K562 (cell line): ENCODE results near the gene RBM19. TPM values are rescaled to one million over a fixed set of nuclear protein-coding genes. Genes with fewer than 3 reads are reported as not detected.

Experiments
- ATAC-seq: fragments of 200-7000 bp; cut with Tn5 transposase; 3 replicates; pipeline ENCODE4 v1.9.1; 2020; ENCODE audit warnings: moderate library complexity
- BruUV-seq: library from RNA; stranded (reverse); fragments of 400-500 nt; replicated peaks from 2 replicates; lab custom pipeline; 2021; lab: Mats Ljungman, UMichigan
- CTCF ChIA-PET: fragments of 300-600 bp; formaldehyde crosslinking; extraction: SDS; loops from one replicate; lab custom pipeline; 2021; ENCODE audit warnings: low intra/inter-chr PET ratio; lab: Yijun Ruan, JAX
- POLR2A ChIA-PET: fragments of 300-600, 350-650 bp; sonication (Branson Sonifier 250); formaldehyde crosslinking; extraction: SDS; loops from one replicate; lab custom pipeline; 2021; ENCODE audit warnings: antibody characterized with exemption, inconsistent platforms; lab: Yijun Ruan, JAX
- DNase-seq, 4 experiments: peaks; one replicate each; pipeline versions ENCODE4 v3.0.0 to v3.0.0-alpha.2; 2011 to 2018; ENCODE audit warnings: low spot score in 3 of 4, mixed read lengths in 3 of 4; ENCODE audit errors: extremely low read depth in 1 of 4
- FAIRE-seq: peaks from 2 replicates; lab custom pipeline; 2011; peaks lifted over from hg19 to GRCh38; lab: Jason Lieb, UNC
- H2AFZ ChIP-seq: 2 replicates; pipeline ENCODE4 v1.6.0; 2011; ENCODE audit warnings: low read depth, low read length, control low read depth, inconsistent platforms
- H3K27ac ChIP-seq: fragments of 200-600 bp; 3 replicates; pipeline ENCODE4 v1.8.0; 2011; ENCODE audit warnings: low read depth, mild to moderate bottlenecking, control low read depth, inconsistent platforms, low read length, moderate library complexity, mixed read lengths; ENCODE audit errors: extremely low read depth
- H3K27me3 ChIP-seq, 2 experiments: fragments of 300-600 bp in 1 of 2; 2 replicates in 1 of 2; 3 replicates in 1 of 2; pipeline versions ENCODE4 v1.6.0 to v1.8.0; 2011; ENCODE audit warnings: inconsistent platforms in 2 of 2, low read length in 2 of 2, mild to moderate bottlenecking in 1 of 2, mixed read lengths in 1 of 2, moderate library complexity in 1 of 2; ENCODE audit not compliant: control insufficient read depth in 2 of 2, insufficient read depth in 2 of 2
- H3K36me3 ChIP-seq: fragments of 300-600 bp; 3 replicates; pipeline ENCODE4 v1.8.0; 2011; ENCODE audit warnings: mild to moderate bottlenecking, low read length, inconsistent platforms; ENCODE audit not compliant: control insufficient read depth, insufficient read depth
- H3K4me1 ChIP-seq, 2 experiments: fragments of 200-600 bp in 1 of 2; replicated peaks in 1 of 2; 2 replicates in 1 of 2; 3 replicates in 1 of 2; pipeline versions ENCODE4 v1.5.1 to v1.8.0; 2011; ENCODE audit warnings: inconsistent platforms in 2 of 2, low read length in 2 of 2, mild to moderate bottlenecking in 1 of 2, mixed read lengths in 1 of 2, moderate library complexity in 1 of 2; ENCODE audit not compliant: control insufficient read depth in 2 of 2, insufficient read depth in 2 of 2
- H3K4me2 ChIP-seq: 2 replicates; pipeline ENCODE4 v1.6.1; 2011; ENCODE audit warnings: low read length, control low read depth, inconsistent platforms, mixed read lengths; ENCODE audit not compliant: insufficient read depth
- H3K4me3 ChIP-seq: fragments of 200-600 bp; sonication (generic), shearing (Covaris generic); 2 replicates; pipeline ENCODE4 v1.5.1; 2016; ENCODE audit warnings: control low read depth, inconsistent platforms
- H3K79me2 ChIP-seq: fragments of 200-600 bp; 3 replicates; pipeline ENCODE4 v1.8.0; 2011; ENCODE audit warnings: low read length, inconsistent platforms; ENCODE audit not compliant: control insufficient read depth, insufficient read depth
- H3K9ac ChIP-seq, 2 experiments: 2 replicates each; pipeline versions ENCODE4 v1.6.0 to v1.6.1; 2011; ENCODE audit warnings: low read depth in 2 of 2, low read length in 2 of 2, control low read depth in 1 of 2, inconsistent platforms in 1 of 2, mild to moderate bottlenecking in 1 of 2, mixed read lengths in 1 of 2; ENCODE audit not compliant: insufficient read depth in 1 of 2
- H3K9me1 ChIP-seq: one replicate; pipeline ENCODE4 v1.6.0; 2011; ENCODE audit warnings: inconsistent platforms, mild to moderate bottlenecking, low read length, moderate library complexity; ENCODE audit not compliant: control insufficient read depth, insufficient read depth
- H3K9me3 ChIP-seq: replicated peaks from 2 replicates; pipeline ENCODE4 v1.5.1; 2011; ENCODE audit warnings: low read depth, low read length, inconsistent platforms; ENCODE audit not compliant: control insufficient read depth, insufficient read depth
- H4K20me1 ChIP-seq: replicated peaks from 2 replicates; pipeline ENCODE4 v1.6.1; 2011; ENCODE audit warnings: low read length, inconsistent platforms, mixed read lengths; ENCODE audit not compliant: control insufficient read depth, insufficient read depth
- ATF6 ChIP-seq: sonication (generic); formaldehyde crosslinking; IDR thresholded peaks from 2 replicates; pipeline ENCODE4 v1.4.0; 2020; ENCODE audit warnings: mild to moderate bottlenecking, missing genetic modification reagents
- BCOR ChIP-seq: fragments of 450-650 bp; IDR thresholded peaks from 2 replicates; pipeline ENCODE4 v1.6.1; 2016
- CBX1 ChIP-seq: sonication (generic); IDR thresholded peaks from 2 replicates; pipeline ENCODE4 v1.6.1; 2016; ENCODE audit warnings: antibody characterized with exemption, low read depth, mild to moderate bottlenecking
- HCFC1 ChIP-seq: IDR thresholded peaks from 2 replicates; pipeline ENCODE4 v1.6.1; 2012; ENCODE audit warnings: low read depth, low read length, improper control_type of control experiment
- POLR2B ChIP-seq: fragments of 450-650 bp; IDR thresholded peaks from 2 replicates; pipeline ENCODE4 v1.6.1; 2018; ENCODE audit warnings: low read depth; ENCODE audit not compliant: partially characterized antibody
- RHOXF2B ChIP-seq: fragments of 250-450 bp; sonication (Bioruptor Pico); conservative IDR thresholded peaks from 2 replicates; pipeline ENCODE4 v1.5.1; 2021
- SAFB ChIP-seq: fragments of 200-400 bp; formaldehyde crosslinking; IDR thresholded peaks from 2 replicates; pipeline ENCODE4 v1.6.1; 2017; ENCODE audit warnings: low read depth, low read length, borderline replicate concordance
- STAT6 ChIP-seq: sonication (generic); formaldehyde crosslinking; IDR thresholded peaks from 2 replicates; pipeline ENCODE4 v1.8.1; 2023; ENCODE audit warnings: mild to moderate bottlenecking, missing genetic modification reagents
- XRCC3 ChIP-seq: fragments of 450-650 bp; IDR thresholded peaks from 2 replicates; pipeline ENCODE4 v1.6.1; 2017; ENCODE audit warnings: mild to moderate bottlenecking, moderate library complexity
- ZNF133 ChIP-seq: fragments of 250-450 bp; sonication (Bioruptor Pico); IDR thresholded peaks from 2 replicates; pipeline ENCODE4 v1.4.0; 2020; ENCODE audit warnings: mild to moderate bottlenecking
- ZNF217 ChIP-seq: sonication (generic); formaldehyde crosslinking; IDR thresholded peaks from 2 replicates; pipeline ENCODE4 v1.8.0; 2022; ENCODE audit warnings: mild to moderate bottlenecking, missing genetic modification reagents
- WGBS: fragments of 100-300 bp; shearing (Covaris generic); methylation state at CpG from one replicate; pipeline ENCODE4 v1.1.6; 2016; ENCODE audit warnings: low coverage, mixed read lengths; ENCODE audit not compliant: insufficient coverage; ENCODE audit errors: missing lambda C conversion rate; 5-methylcytosine and 5-hydroxymethylcytosine counted together
- in situ Hi-C: fragments of 300-500 bp; cut with MboI; formaldehyde crosslinking; loops from 4 replicates; pipeline ENCODE4 v1.15.0; 2018; ENCODE audit warnings: inconsistent platforms, mixed read lengths
- intact Hi-C: fragments of 100-400 bp; cut with micrococcal nuclease; formaldehyde crosslinking; loops from 2 replicates; pipeline ENCODE4 v1.14.2; 2022
- polyA plus RNA-seq, 8 experiments: library from polyadenylated mRNA; depleted of rRNA in 4 of 8; stranded (reverse) in 5 of 8; unstranded in 3 of 8; fragments of >200 nt; fragmentation: Nextera tagmentation in 2 of 8; fragmentation: Illumina TruSeq in 1 of 8; extraction: Ambion mirVana in 2 of 8; extraction: Trizol in 1 of 8; gene quantifications; 2 replicates each; pipeline versions ENCODE4 v1.2.1 to v1.2.3, GENCODE V29; 2011 to 2014; ENCODE audit warnings: inconsistent platforms in 1 of 8, missing spikeins in 1 of 8
- total RNA-seq, 7 experiments: library from RNA; depleted of rRNA in 6 of 7; stranded (reverse); fragments of >200 nt in 6 of 7; fragmentation: Illumina TruSeq in 2 of 7; extraction: Trizol in 2 of 7; gene quantifications; 2 replicates each; pipeline versions ENCODE4 v1.2.1 to v1.2.3, GENCODE V29; 2011 to 2021; ENCODE audit warnings: low replicate concordance in 1 of 7
- TF ChIP-seq, protein P1 (sequence below): fragments of 450-650 bp; formaldehyde crosslinking; IDR thresholded peaks from 2 replicates; pipeline ENCODE4 v1.4.0; 2020; ENCODE audit warnings: mild to moderate bottlenecking, moderate library complexity

RBM19 gene
- total and polyA plus RNA-seq, 9 of the 15 experiments (the other 6 are each of a cell fraction or from before 2014, with no cell fraction given): 16.0 to 58.4 (median 37.9) TPM

DNA sequence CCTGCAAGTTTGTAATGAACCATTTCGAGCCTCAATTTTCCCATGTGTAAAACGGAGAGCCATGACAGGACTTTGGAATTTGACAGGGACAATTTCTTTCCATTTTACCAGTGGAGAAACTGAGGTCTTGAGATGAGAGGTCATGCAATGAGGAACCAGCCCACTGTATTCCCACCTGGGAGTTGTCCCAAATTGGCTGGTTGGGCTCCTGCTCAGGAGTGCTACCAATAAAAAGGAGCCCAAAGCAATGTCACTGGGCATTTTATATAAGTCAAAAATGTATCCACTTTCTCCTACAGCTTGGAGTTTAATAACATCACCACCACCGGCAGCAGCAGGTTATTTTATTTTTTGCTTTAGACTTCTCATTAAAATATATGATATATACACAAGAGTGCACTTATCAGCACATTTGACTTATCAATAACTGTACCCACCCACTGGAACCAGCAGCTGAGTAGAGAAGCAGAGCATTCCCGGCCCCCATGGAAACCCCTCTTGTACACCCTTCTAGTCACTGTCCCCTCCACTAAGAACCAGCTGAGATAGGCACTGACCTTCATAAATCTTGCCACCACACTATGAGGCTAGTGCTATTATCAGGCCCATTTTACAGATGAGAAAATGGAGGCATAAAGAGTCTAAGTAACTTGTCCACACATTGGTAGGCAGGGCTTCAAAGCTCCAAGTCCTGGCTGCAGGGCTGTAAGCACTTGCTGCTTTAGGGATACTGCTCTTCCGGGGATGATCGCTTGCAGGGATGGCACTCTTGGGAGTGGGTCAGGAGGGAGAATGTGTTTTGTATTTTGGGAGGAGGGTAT lies 25.3 kb upstream of the RBM19 start (continued):
- TF ChIP-seq ATF6 (CRISPR knock-in tag): no peak
- TF ChIP-seq ZNF217 (CRISPR knock-in tag): no peak
- TF ChIP-seq, all 486 proteins: peak for 0

DNA sequence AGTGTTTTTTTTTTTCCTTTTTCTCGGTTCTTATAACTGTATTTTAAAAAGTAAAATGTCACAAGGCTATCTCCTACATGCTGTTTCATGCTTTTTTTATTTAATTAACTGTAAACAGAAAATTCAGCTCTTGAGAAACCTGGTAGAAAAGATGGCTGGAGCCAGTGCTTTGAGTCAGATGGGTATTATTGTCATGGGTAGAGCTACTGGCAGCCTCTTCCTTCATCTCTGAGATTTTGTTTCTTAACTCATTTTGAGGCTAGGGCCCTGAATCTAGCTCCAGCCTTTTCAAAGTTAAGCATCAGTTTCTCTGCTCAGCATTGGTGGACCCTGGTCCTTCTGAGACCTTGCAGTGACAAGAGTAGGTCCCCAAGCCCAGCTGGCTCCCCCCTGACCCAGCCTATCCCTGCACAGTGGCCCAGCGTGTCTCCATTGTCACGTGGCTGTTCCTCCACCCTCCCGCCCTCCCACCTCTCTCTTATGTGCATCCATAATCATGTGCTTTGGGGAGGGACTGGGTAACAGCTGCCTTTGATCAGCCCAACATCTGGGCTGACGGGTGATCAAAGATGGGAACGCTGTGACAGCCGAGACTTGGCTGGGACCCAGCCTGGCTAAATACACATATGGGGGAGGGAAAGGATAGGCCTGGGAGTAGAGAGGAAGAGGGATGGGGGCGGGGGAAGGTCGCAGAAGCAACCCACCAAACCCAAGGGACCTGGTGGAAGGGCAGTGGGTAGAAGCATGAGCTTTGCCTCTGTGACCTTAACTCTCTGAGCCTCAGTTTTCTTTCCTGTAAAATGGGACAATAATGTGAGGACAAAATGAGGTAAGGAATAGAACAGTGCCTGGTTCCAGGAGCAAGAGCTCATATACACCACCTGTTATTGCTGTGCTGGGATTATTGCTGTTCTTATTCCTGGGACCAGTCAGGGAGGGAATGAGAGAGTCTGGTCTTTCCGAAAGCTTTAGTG lies 24.4 kb upstream of the RBM19 start:
- Histone ChIP-seq H3K4me1 (no peaks in the 10 kb centered on the region), H3K9me3 (0 out of 2 replicates have a peak, but pooled peaks cover 1% of the 10 kb centered on the region), H3K9ac (no peak overlapping the region), H3K9me1 (no peaks in the 10 kb centered on the region), H3K4me3 (no peak overlapping the region), H2AFZ (no peak overlapping the region), H3K4me2 (no peak overlapping the region), H3K36me3 (no peaks in the 10 kb centered on the region), H3K27ac (no peak overlapping the region), H4K20me1 (no peaks in the 10 kb centered on the region), H3K79me2 (no peaks in the 10 kb centered on the region), H3K27me3 (peaks cover 0 to 11% of the 10 kb centered on the region in 2 experiments; a peak in 2 of 5 replicates)
- ChIA-PET POLR2A (interaction anchor here (0.6 kb wide), 1 partner anchor 677 kb away, joined by 4 read pairs; no protein-coding TSS in a partner anchor), CTCF (no interaction called here)
- 2% methylated on average over 6 of the region's 10 CpGs for WGBS
- no peak for FAIRE-seq
- in situ Hi-C loops: loop anchor here (25.0 kb wide), 2 partner anchors 1772 to 1947 kb away; no protein-coding TSS in a partner anchor
- intact Hi-C loops: no loop called here
- no peak for ATAC-seq
- DNase-seq: no peak
- BruUV-seq: no TSS peak
- TF ChIP-seq, protein P1, sequence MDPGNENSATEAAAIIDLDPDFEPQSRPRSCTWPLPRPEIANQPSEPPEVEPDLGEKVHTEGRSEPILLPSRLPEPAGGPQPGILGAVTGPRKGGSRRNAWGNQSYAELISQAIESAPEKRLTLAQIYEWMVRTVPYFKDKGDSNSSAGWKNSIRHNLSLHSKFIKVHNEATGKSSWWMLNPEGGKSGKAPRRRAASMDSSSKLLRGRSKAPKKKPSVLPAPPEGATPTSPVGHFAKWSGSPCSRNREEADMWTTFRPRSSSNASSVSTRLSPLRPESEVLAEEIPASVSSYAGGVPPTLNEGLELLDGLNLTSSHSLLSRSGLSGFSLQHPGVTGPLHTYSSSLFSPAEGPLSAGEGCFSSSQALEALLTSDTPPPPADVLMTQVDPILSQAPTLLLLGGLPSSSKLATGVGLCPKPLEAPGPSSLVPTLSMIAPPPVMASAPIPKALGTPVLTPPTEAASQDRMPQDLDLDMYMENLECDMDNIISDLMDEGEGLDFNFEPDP (CRISPR knock-in tag): no peak
- TF ChIP-seq BCOR (0 out of 2 replicates have a peak, but pooled peaks have one; percentile 45), SAFB (no peak), XRCC3 (no peak), STAT6 (CRISPR knock-in tag) (no peak), RHOXF2B (CRISPR knock-in tag) (no peak), ZNF133 (no peak), POLR2B (no peak), HCFC1 (no peak), CBX1 (no peak)
